K562 (cell line): Measurements from ENCODE around the gene TUBB1. TPM values are rescaled to one million over a fixed set of nuclear protein-coding genes. Genes with fewer than 3 reads are reported as not detected.

Experiments used
- ARID1B ChIP-seq: fragments of 450-650 bp; IDR thresholded peaks from 2 replicates; pipeline ENCODE4 v1.6.1; 2016; ENCODE audit warnings: antibody characterized with exemption, mild to moderate bottlenecking, inconsistent platforms
- BCLAF1 ChIP-seq, 2 experiments: fragments of 450-650 bp in 1 of 2; IDR thresholded peaks; 2 replicates each; pipeline ENCODE4 v1.6.1; 2011 to 2017; ENCODE audit warnings: low read depth in 2 of 2, antibody characterized with exemption in 1 of 2, borderline replicate concordance in 1 of 2, low read length in 1 of 2, mild to moderate bottlenecking in 1 of 2, mixed read lengths in 1 of 2; ENCODE audit not compliant: control insufficient read depth in 1 of 2
- CEBPZ ChIP-seq: fragments of 150-350 bp; IDR thresholded peaks from 2 replicates; pipeline ENCODE4 v1.6.1; 2014; ENCODE audit warnings: low read depth, mild to moderate bottlenecking, low read length, borderline replicate concordance
- HDAC1 ChIP-seq, 2 experiments: fragments of 450-650 bp; IDR thresholded peaks; 2 replicates each; pipeline ENCODE4 v1.6.1; 2016 to 2017; ENCODE audit warnings: inconsistent platforms in 1 of 2, mild to moderate bottlenecking in 1 of 2, moderate library complexity in 1 of 2
- JUND ChIP-seq, 2 experiments: IDR thresholded peaks; 2 replicates in 1 of 2; 3 replicates in 1 of 2; pipeline ENCODE4 v1.6.1; 2011; ENCODE audit warnings: borderline replicate concordance in 2 of 2, low read depth in 2 of 2, low read length in 2 of 2, improper control_type of control experiment in 1 of 2, missing biosample characterization in 1 of 2, missing genetic modification characterization in 1 of 2, missing genetic modification reagents in 1 of 2
- NFIC ChIP-seq: fragments of 450-650 bp; IDR thresholded peaks from 2 replicates; pipeline ENCODE4 v1.6.1; 2017; ENCODE audit warnings: mild to moderate bottlenecking, inconsistent platforms
- NKRF ChIP-seq: fragments of 450-650 bp; IDR thresholded peaks from 2 replicates; pipeline ENCODE4 v1.6.1; 2016; ENCODE audit warnings: borderline replicate concordance
- POLR2G ChIP-seq: fragments of 200-400 bp; formaldehyde crosslinking; IDR thresholded peaks from 2 replicates; pipeline ENCODE4 v1.6.1; 2017; ENCODE audit warnings: low read depth, mild to moderate bottlenecking, antibody characterized with exemption, low read length, moderate library complexity
- PTBP1 ChIP-seq: fragments of 200-400 bp; formaldehyde crosslinking; IDR thresholded peaks from 2 replicates; pipeline ENCODE4 v1.6.1; 2017; ENCODE audit warnings: low read depth, low read length
- TAF1 ChIP-seq: IDR thresholded peaks from 2 replicates; pipeline ENCODE4 v1.6.1; 2011; ENCODE audit warnings: mild to moderate bottlenecking, low read length, moderate library complexity; ENCODE audit not compliant: insufficient read depth, control insufficient read depth, severe bottlenecking; ENCODE audit errors: extremely low read depth
- ZBTB17 ChIP-seq: fragments of 450-650 bp; formaldehyde crosslinking; IDR thresholded peaks from 2 replicates; pipeline ENCODE4 v1.4.0; 2020; ENCODE audit warnings: mild to moderate bottlenecking
- ZNF124 ChIP-seq: sonication (generic); formaldehyde crosslinking; IDR thresholded peaks from 2 replicates; pipeline ENCODE4 v1.8.1; 2022; ENCODE audit warnings: missing genetic modification reagents
- ZNF184 ChIP-seq: sonication (generic); formaldehyde crosslinking; IDR thresholded peaks from 2 replicates; pipeline ENCODE4 v1.5.0; 2020; ENCODE audit warnings: missing genetic modification reagents
- ZNF280B ChIP-seq: fragments of 250-450 bp; sonication (Bioruptor Pico); IDR thresholded peaks from 2 replicates; pipeline ENCODE4 v1.5.1; 2021; ENCODE audit warnings: mild to moderate bottlenecking
- ZNF431 ChIP-seq: sonication (generic); formaldehyde crosslinking; IDR thresholded peaks from 2 replicates; pipeline ENCODE4 v1.8.0; 2022; ENCODE audit warnings: mild to moderate bottlenecking, missing genetic modification reagents
- polyA plus RNA-seq, 8 experiments: library from polyadenylated mRNA; depleted of rRNA in 4 of 8; stranded (reverse) in 5 of 8; unstranded in 3 of 8; fragments of >200 nt; fragmentation: Nextera tagmentation in 2 of 8; fragmentation: Illumina TruSeq in 1 of 8; extraction: Ambion mirVana in 2 of 8; extraction: Trizol in 1 of 8; gene quantifications; 2 replicates each; pipeline versions ENCODE4 v1.2.1 to v1.2.3, GENCODE V29; 2011 to 2014; ENCODE audit warnings: inconsistent platforms in 1 of 8, missing spikeins in 1 of 8
- total RNA-seq, 7 experiments: library from RNA; depleted of rRNA in 6 of 7; stranded (reverse); fragments of >200 nt in 6 of 7; fragmentation: Illumina TruSeq in 2 of 7; extraction: Trizol in 2 of 7; gene quantifications; 2 replicates each; pipeline versions ENCODE4 v1.2.1 to v1.2.3, GENCODE V29; 2011 to 2021; ENCODE audit warnings: low replicate concordance in 1 of 7

Gene TUBB1
- total and polyA plus RNA-seq, 9 of the 15 experiments (the other 6 are each of a cell fraction or from before 2014, with no cell fraction given): 1.5 to 3.9 (median 2.4) TPM

- no peak for TF ChIP-seq JUND (IDR thresholded peaks at IDR 0.05; ENCODE audit: borderline replicate concordance, low read depth, low read length)
- TF ChIP-seq JUND (tag; IDR thresholded peaks at IDR 0.05; ENCODE audit: borderline replicate concordance, low read depth, low read length): peak; percentile 18; the same call in 1 of the 3 replicates
- TF ChIP-seq ZNF280B (CRISPR knock-in tag): no peak
- TF ChIP-seq NKRF: no peak
- TF ChIP-seq NFIC: no peak; the same call in 1 of the 2 replicates
- TF ChIP-seq PTBP1: no peak
- no peak for TF ChIP-seq CEBPZ
- TF ChIP-seq POLR2G: peak; percentile 38; the same call in 1 of the 2 replicates
- TF ChIP-seq TAF1: peak; percentile 25
- no peak for TF ChIP-seq BCLAF1 (IDR thresholded peaks at IDR 0.05; ENCODE audit: borderline replicate concordance in 1 of 2, control insufficient read depth in 1 of 2, low read depth in 2 of 2, low read length in 1 of 2)
- 0 out of 2 replicates have a peak, but pooled peaks have one; percentile 29 for TF ChIP-seq ZNF431 (CRISPR knock-in tag)
- TF ChIP-seq ZBTB17: peak; percentile 16; the same call in 1 of the 2 replicates
- 0 out of 2 replicates have a peak, but pooled peaks have one; percentile 10 for TF ChIP-seq ARID1B
- TF ChIP-seq ZNF184 (CRISPR knock-in tag): no peak
- TF ChIP-seq HDAC1 (IDR thresholded peaks at IDR 0.05): peak in 1 of 2 experiments; percentile 30; a peak in 1 of 4 replicates
- TF ChIP-seq ZNF124 (CRISPR knock-in tag): no peak
Measured at GRCh38 chr20:59019217-59019616, at the start of gene TUBB1 (continued).
